OCI-LY7 (cell line): ENCODE data around the gene LGALS9C.
"Not testable (repeated sequence)": the region's sequence is repeated elsewhere in the genome, so short reads cannot be mapped to it uniquely, and the experiment has no call there.

Experiments used
- EZH2phosphoT487 ChIP-seq: fragments of 200-600 bp; sonication (generic); IDR thresholded peaks from 2 replicates; pipeline ENCODE4 v1.6.1; 2018; ENCODE audit warnings: low read depth, borderline replicate concordance, mild to moderate bottlenecking, mixed run types, antibody characterized with exemption, low read length, moderate library complexity, mixed read lengths
- TF ChIP-seq, protein P1 (sequence below): fragments of 200-600 bp; sonication (generic); conservative IDR thresholded peaks from 2 replicates; pipeline ENCODE4 v1.5.1; 2014; ENCODE audit warnings: mild to moderate bottlenecking, antibody characterized with exemption, low read length, moderate library complexity, mixed read lengths

- TF ChIP-seq EZH2phosphoT487, result not testable (repeated sequence)
- TF ChIP-seq, protein P1, sequence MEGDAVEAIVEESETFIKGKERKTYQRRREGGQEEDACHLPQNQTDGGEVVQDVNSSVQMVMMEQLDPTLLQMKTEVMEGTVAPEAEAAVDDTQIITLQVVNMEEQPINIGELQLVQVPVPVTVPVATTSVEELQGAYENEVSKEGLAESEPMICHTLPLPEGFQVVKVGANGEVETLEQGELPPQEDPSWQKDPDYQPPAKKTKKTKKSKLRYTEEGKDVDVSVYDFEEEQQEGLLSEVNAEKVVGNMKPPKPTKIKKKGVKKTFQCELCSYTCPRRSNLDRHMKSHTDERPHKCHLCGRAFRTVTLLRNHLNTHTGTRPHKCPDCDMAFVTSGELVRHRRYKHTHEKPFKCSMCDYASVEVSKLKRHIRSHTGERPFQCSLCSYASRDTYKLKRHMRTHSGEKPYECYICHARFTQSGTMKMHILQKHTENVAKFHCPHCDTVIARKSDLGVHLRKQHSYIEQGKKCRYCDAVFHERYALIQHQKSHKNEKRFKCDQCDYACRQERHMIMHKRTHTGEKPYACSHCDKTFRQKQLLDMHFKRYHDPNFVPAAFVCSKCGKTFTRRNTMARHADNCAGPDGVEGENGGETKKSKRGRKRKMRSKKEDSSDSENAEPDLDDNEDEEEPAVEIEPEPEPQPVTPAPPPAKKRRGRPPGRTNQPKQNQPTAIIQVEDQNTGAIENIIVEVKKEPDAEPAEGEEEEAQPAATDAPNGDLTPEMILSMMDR, result not testable (repeated sequence)
Measured at GRCh38 chr17:18477367-18477766, 778 bp downstream of the LGALS9C start.
